GM19463 (cell line): ENCODE results near the gene HLA-DRB1.
"Not testable (repeated sequence)": the region's sequence is repeated elsewhere in the genome, so short reads cannot be mapped to it uniquely, and the experiment has no call there.

ENCODE experiments used
- ATAC-seq: cut with Tn5 transposase; IDR thresholded peaks from one replicate; pipeline ENCODE4 v1.9.1; 2021; ENCODE audit warnings: mild to moderate bottlenecking, moderate library complexity; ENCODE audit not compliant: unreplicated experiment

The HLA-DRB1 gene

DNA sequence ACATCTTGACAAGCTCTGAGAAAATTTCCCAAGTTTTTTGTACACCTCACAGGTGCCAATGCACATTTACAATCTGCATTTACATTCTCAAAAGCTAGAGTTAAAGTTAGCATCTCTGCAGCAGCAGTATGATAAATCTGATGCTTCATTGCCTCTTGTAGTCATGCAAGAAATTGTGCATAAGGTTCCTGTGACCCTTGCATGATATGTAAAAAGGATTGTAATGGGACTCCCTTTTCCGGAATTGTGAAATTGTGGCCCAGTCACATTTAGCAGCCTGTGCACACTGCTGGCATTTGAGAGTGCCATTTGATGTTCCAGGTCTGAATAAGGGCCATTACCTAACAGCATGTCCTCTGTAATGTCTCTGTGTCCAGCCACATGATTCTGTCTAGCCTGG lies 24.1 kb downstream of the HLA-DRB1 start:
- ATAC-seq = no peak

DNA sequence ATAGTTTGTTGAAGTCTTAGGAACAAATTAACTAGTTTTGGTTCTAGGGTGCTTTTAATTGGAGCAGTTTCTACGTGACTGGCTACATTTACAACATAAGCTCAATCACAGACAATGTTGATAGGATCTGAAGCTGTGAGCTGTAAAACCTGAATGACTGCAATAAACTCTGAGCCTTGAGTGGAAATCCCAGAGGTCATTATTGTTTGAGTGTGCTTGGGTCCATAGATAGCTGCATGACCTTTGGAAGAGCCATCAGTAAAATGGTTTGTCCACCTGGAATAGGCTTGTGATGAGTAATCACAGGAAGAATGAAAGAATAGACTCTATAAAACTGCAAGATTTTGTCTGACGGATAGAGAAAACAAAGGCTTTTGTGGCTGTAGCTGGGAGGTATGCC lies 26.7 kb downstream of the HLA-DRB1 start:
- ATAC-seq = no peak

DNA sequence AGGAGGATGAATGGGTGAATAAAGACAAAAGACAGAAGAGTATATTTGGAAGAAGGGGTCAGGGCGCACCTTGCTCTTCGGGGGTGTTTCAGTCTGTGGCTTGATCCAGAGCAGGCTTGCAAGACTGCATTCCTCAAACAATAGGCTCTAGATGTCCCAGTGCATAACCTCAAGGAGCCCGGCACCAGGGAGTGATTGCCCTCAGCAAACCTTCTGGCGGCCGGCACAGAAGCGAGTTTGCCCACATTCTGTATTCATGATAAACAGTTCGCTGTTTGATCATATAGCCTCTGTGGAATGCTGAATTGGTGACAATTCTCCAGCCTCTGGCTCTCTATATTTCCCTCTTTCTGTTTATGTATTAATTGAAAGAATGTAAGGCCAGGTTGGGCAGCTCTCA lies 29.9 kb downstream of the HLA-DRB1 start:
- ATAC-seq = no peak

DNA sequence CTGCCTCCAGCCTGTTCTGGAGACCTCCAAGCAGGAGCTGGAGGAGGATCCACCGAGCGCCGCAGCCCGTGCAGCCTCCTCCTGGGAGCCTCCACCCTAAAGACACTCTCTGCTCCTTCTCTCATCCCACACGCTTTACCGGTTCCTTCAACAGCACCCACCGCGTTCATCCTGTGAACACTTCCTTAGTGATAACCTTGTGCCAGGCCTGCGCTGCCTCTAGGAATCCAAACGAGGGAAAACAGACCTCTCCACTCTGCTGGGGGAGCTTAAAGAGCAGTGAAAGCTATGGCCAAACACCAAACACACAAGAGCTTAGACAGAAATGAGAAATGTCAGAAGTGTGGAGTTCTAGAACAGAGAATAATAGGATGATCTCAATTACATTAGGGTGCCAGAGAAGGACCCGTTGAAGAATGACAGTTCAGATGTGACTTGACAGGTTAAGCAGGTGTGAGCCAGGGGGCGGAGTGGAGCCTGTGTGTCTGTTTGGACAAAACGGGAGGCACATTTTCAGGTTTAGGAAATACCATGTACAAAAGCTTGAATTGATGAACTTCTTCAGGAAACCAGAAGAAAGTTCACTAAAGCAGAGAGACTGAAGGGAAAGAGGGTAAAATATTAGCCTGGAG lies 31.1 kb downstream of the HLA-DRB1 start:
- ATAC-seq = no peak

DNA sequence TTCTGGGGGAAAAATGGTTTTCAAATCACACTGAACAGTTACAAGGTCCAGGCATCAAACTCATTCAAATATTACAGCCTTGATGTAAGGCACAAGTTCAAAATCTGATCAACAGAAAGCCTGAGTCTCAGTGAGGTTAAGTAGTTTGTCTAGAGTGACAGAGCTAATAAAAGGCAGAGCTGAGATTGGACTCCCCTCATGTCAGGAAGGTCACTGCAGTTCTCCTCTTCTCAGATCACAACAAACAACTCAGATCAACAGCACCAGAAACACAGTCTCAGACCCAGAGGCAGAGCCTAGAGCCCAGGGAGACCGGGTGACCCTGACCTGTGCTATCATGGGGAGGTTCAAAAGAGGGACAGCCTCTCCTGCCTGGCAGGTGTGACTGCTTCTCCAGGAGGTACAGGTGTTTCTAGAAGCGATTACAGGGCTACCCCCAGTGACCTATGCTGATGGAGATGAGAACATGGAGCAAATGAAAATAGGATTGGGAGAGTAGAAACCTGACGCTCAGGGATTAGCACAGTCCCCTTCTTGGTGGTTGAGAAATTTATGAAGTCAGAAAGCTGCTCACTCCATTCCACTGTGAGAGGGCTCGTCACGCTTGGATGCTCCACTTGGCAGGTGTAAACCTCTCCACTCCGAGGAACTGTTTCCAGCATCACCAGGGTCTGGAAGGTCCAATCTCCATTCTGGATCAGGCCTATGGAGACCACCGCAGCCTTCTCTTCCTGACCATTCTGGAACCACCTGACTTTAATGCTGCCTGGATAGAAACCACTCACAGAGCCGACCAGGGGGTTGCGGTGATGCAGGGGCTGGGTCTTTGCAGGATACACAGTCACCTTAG lies 35.3 kb downstream of the HLA-DRB1 start:
- no peak for ATAC-seq

DNA sequence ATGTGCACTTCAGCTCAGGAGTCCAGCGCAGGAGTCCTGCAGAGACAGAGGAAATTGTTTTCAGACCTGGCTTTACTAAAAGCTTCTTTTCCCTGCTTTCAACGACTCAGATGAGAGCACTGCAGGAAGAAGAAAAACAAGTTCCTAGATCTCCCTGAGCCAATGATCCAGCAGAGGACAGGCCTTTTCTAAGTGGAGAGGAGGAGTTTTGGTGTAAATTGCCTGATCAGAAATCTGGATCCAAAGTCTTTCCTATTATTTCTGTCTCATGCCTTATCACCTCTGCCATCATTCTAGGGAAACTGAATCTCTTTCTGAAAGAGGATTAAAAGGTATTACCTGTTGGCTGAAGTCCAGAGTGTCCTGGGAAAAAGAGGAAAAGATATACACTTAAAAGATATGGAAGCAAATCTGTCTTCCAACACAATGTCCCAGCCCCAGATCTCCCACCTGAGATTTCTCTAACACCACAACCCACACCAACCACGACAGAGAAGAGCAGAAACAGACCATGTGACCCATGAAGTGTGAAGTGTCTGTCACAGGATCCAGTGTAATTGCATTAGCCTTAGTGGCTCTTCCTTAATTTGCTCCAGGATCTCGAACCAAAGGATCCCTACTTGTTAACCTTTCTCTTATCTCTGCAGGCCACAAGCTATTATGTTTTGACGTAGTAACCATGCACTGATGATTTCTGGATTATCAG lies 36.5 kb downstream of the HLA-DRB1 start:
- ATAC-seq = no peak

DNA sequence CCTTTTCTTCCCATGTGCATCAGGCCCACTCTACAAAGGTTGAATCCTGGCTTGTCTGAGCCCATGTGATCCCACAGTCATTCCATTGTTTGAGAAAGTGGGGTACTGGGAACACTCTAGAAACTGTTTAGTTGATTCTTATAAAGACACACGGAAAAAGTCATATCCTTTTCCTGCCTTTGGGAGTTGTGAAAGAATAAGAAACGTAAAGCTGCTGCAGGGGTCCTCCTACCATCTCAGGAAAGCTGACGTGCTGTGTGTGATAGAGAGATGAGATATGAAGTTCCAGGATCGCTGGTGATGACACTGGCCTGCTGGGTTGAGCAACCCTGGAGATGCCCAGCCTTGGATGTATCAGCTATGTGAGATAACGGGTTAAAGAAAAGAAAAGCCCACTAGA lies 38.2 kb downstream of the HLA-DRB1 start:
- ATAC-seq = no peak

DNA sequence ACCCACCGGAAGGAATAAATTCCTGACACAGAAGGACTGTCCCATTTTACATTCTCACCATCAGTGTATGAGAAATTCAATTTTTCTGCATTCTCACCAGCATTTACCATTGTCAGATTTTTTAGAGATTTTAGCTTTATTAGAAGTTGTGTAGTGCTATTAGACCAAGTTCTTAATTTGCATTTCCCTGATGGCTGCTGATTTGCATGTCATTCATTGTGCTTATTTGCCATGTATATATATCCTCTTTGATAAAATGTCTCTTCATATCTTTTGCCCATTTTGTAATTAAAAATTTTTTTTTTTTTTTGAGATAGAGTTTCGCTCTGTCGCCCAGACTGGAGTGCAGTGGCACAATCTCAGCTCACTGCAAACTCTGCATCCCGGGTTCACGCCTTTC lies 49.8 kb downstream of the HLA-DRB1 start:
- ATAC-seq = no peak

DNA sequence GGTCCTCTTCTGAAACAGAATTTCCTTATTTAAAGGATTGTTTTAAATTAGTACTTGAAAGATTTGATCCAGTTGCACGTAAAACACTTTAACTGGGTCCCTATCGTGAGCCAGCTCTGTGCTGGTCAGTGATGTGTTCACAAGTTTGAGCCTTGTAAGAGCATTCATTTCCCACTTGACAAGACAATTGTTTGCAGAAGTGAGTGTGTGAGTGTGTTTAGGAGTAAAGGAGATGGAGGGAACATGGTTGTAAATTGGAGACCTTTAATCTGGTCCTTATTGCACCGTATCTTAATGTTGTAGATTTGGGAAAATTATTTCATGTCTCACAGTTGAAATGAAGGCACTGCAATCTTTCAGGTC lies 59.2 kb downstream of the HLA-DRB1 start:
- ATAC-seq = not testable (repeated sequence)

DNA sequence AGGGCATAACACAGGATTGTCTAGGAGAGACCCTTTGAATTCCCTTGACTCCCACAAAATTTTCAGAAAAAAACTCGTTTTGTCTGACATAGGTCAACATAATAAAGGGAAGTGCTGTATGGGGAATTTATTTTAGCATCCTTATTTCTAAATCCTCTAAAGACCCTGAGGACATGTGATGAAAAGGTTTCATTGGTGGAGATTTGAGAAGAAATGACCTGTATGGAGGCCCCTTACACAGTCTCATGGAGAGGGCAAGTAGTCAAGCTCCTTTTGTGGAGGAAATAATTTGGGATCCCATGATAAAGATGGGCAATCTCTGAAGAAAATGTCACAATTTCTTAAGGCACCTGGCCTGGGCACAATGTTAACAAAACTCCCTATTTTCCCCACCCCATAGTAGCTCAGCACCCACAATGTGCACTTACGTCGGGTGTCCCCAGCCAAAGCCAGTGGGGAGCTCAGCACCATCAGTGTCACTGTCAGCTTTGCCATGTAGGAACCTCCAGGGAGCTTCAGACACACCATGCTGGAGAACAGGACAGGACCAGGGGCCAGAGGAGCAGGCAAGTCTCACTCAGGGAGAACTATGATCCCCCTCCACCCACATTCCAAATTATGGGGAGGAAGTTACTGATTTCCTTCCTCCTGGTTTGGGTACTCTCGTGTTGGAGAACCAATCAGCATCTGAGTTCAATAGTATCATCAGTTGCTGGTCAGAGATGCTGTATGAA lies 59.8 kb downstream of the HLA-DRB1 start, which contains the start of gene HLA-DRB5:
Gene HLA-DRB5, minus strand, starts transcription at position 591 of the 734 bp plus-strand sequence. Its CDS starts 63 bp downstream, at position 528.
- ATAC-seq = no peak
